Measurements from ENCODE around the gene ATRAID. TPM values are rescaled to one million over a fixed set of nuclear protein-coding genes. Genes with fewer than 3 reads are reported as not detected.

ATRAID gene
- total RNA-seq, 1 donor from 2014 or later: 92.1 TPM

GRCh38 chr2:27243391-27244130, 31.7 kb downstream of the ATRAID start:
- intact Hi-C loops (cut with DNase I): no loop called here
- no peak for DNase-seq (ENCODE audit: low spot score)
- ATAC-seq: no peak

GRCh38 chr2:27245116-27245515, 33.3 kb downstream of the ATRAID start:
- ATAC-seq (no peak), DNase-seq (ENCODE audit: low spot score) (no peak)
- intact Hi-C loops (cut with DNase I): no loop called here

GRCh38 chr2:27245626-27246025, 33.8 kb downstream of the ATRAID start:
- DNase-seq (ENCODE audit: low spot score): no peak
- no peak for ATAC-seq
- intact Hi-C loops (cut with DNase I): no loop called here

GRCh38 chr2:27247893-27248292, 36.1 kb downstream of the ATRAID start:
- no peak for DNase-seq (ENCODE audit: low spot score)
- ATAC-seq: no peak
- intact Hi-C loops (cut with DNase I): no loop called here

GRCh38 chr2:27249159-27249890, 37.5 kb downstream of the ATRAID start:
- DNase-seq (ENCODE audit: low spot score) (no peak), ATAC-seq (no peak)
- intact Hi-C loops (cut with DNase I): no loop called here

- intact Hi-C loops (cut with DNase I): no loop called here
- ATAC-seq (peak; percentile 34), DNase-seq (ENCODE audit: low spot score) (no peak)
These were observed 38.2 kb downstream of the ATRAID start for GRCh38 chr2:27249891-27250651.

- intact Hi-C loops (cut with DNase I): no loop called here
- no peak for ATAC-seq
- no peak for DNase-seq (ENCODE audit: low spot score)
These were observed 39.0 kb downstream of the ATRAID start for GRCh38 chr2:27250652-27251379.

GRCh38 chr2:27251766-27252165, 39.9 kb downstream of the ATRAID start:
- DNase-seq (ENCODE audit: low spot score): no peak
- intact Hi-C loops (cut with DNase I): no loop called here
- ATAC-seq: no peak

- ATAC-seq: no peak
- DNase-seq (ENCODE audit: low spot score): no peak
- intact Hi-C loops (cut with DNase I): no loop called here
These were observed 43.3 kb downstream of the ATRAID start for GRCh38 chr2:27255187-27255586.

- no peak for ATAC-seq
- DNase-seq (ENCODE audit: low spot score): no peak
- intact Hi-C loops (cut with DNase I): no loop called here
These were observed 43.8 kb downstream of the ATRAID start for GRCh38 chr2:27255660-27256059.

GRCh38 chr2:27256855-27257454, 45.1 kb downstream of the ATRAID start:
- intact Hi-C loops (cut with DNase I): no loop called here
- ATAC-seq (no peak), DNase-seq (ENCODE audit: low spot score) (no peak)

- no peak for ATAC-seq
- DNase-seq (ENCODE audit: low spot score): no peak
- intact Hi-C loops (cut with DNase I): no loop called here
These were observed 46.2 kb downstream of the ATRAID start for GRCh38 chr2:27258051-27258450.

- DNase-seq (ENCODE audit: low spot score) (no peak), ATAC-seq (no peak)
- intact Hi-C loops (cut with DNase I): no loop called here
These were observed 49.5 kb downstream of the ATRAID start for GRCh38 chr2:27261241-27261925.

GRCh38 chr2:27261926-27262298, 50.1 kb downstream of the ATRAID start:
- intact Hi-C loops (cut with DNase I): no loop called here
- DNase-seq (ENCODE audit: low spot score) (no peak), ATAC-seq (no peak)

- intact Hi-C loops (cut with DNase I): no loop called here
- DNase-seq (ENCODE audit: low spot score): peak; percentile 71
- ATAC-seq: peak; percentile 76
These were observed 50.8 kb downstream of the ATRAID start, which contains the start of gene SLC30A3 for GRCh38 chr2:27262379-27263286. Gene SLC30A3 (minus strand): TSS chr2:27263047. CDS start chr2:27262906, 141 bp downstream.

- intact Hi-C loops (cut with DNase I): no loop called here
- ATAC-seq (no peak), DNase-seq (ENCODE audit: low spot score) (no peak)
These were observed 51.7 kb downstream of the ATRAID start for GRCh38 chr2:27263287-27264252.
